GM04503 (cell line): Measurements from ENCODE around the gene THUMPD2.

ENCODE experiments used
- DNase-seq: peaks from one replicate; pipeline ENCODE4 v3.0.0-alpha.2; 2012; ENCODE audit warnings: low read depth

Gene THUMPD2

DNA sequence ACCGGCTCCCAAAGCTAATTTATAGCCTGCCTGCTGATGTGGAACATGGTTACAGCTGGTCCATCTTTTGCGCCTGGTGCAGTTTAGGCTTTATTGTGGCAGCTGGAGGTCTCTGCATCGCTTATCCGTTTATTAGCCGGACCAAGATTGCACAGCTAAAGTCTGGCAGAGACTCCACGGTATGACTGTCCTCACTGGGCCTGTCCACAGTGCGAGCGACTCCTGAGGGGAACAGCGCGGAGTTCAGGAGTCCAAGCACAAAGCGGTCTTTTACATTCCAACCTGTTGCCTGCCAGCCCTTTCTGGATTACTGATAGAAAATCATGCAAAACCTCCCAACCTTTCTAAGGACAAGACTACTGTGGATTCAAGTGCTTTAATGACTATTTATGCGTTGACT, 62.0 kb downstream of the THUMPD2 start:
- no peak for DNase-seq

DNA sequence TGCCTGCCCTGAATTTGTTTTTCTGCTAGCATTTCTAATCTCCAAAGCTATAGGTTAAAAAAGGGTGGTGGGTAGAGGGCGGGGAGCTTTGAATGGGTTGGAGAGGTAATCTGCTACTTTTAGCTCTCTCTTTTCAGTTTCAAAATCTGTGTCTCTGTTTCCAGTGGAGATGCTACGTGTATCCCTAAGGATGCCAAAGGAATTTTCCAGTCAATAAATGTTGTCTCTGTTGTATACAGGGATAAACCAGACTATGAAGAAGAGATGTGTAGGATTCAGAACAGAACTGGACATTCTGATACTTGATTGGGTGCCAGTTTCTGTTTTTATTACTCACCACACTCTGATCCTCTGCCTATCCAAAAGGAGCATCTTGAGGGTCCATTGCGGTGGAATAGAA, 63.2 kb downstream of the THUMPD2 start:
- DNase-seq, result no peak

DNA sequence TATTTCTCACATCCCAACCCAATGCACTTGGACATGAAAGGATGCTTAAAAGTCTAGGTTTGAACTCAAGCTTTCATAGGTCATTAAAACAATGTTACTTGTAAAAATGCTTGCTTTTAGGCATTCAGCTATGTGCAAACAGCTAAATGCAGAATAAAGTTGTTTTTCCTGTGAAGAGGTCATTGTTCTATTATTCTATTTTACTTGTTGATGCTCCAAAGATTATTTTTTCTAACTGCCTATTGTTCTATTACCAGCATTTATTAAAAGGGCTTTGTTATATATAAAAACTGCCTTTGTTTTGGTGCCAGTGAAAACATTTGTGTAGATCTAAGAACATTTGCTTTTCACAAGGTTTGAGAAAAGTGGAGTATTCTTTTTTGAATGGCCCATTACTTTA, 64.0 kb downstream of the THUMPD2 start:
- no peak for DNase-seq

DNA sequence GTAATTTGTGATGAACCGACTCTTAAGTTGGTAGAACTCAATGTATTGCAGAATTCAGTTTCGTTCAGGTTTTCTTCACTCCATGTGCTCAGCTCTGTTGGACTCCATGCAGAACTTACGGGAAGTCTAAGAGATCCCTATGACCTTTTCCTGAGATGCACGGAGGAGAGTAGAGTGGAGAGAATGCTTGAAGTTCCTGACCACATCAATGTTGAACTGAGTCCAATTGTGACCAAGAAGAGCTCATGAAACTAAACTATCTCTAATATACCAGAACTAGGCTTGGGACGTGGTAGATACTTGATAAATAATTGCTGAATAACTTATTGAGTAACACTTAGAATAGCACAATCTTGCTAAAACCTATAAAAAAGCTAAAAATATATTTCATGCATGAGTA, 66.1 kb downstream of the THUMPD2 start:
- no peak for DNase-seq

DNA sequence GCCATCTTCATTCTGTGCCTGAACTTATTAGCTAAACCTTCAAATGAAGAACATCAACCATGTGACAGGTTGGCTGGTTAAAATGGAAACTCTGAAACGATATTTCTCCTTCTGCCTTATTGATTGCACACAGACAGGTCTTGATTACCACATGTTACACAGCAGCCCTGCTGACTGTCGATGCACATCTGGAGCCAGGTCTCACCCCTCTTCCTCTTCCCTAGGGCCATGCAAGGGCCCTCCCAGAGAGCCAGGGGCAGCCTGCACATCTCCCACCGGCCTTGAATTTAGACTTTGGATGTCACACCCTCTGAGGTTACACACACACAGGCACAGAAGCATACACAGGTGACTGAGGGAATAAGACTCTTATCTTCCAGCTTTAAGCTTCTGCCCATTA, 68.3 kb downstream of the THUMPD2 start:
- no peak for DNase-seq

DNA sequence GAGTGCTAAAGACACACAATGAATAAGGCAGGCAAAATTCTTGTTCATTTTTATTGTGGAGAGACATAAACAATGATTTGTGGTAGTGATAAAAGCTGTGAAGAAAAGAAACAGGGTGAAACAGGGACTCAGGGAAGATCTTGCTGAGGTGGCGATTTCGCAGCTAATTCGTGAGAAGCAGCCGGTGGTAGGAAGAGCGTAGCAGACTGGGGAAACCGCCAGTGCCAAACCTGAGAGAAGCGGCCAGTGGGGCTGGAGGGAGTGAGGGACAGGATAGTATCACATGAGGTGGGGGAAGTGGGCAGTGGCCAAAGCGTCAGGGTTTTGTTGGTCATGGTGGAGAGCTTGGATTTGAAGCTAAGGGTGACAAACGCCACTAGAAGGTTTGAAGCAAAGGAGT, 71.1 kb downstream of the THUMPD2 start:
- no peak for DNase-seq

DNA sequence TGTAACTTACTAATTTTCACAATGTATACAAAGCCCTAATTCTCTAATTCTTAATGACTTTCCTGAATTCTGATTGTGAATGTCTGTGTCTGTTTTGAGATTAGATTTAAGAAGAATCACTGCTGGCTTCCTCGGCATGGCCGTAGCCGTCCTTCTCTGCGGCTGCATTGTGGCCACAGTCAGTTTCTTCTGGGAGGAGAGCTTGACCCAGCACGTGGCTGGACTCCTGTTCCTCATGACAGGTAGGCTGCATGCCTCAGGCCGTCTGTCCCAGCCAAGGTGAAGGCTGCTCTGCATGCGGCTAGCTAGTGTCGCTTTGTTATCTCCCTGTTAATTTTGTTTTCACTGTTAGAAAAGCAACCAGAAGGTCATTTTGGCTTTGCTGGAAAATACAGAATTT, 72.1 kb downstream of the THUMPD2 start:
- DNase-seq, result no peak

DNA sequence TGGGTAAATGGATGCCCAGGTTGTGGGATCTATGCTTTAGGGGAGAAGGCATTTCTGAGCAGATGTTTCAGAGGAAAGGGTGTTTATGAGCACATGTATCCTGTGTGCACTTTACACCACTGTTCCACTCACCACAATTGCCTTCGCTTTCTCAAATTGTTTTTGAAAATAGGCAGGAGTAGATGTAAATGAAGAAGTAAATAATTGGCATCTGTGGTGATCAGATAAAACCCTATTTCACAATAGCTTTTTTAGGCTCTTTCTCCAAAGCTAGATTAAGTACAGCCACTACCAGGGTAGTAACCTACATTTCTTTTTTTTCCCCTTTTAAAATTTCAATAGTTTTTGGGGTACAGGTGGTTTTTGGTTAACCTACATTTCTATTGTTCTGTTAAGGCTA, 72.7 kb downstream of the THUMPD2 start:
- no peak for DNase-seq

DNA sequence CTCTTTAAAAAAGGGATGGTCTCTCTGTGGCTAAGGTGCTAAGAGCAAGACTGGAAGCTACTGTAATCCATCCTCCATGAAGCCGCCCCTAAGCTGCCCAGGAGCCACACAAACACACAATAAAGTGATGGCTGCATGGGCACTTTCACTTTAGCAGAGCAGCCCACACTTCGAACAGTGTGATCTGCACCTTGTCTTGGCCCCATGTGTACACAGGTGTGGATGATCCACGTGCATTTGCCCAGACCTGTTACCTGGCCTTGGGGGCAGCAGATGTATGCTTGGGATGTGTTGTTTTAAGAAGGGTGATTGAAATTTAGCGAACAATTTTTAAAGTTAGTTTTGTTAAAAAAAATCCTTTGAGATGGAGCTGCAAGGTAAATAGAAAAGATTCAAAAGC, 73.4 kb downstream of the THUMPD2 start:
- DNase-seq, result no peak

DNA sequence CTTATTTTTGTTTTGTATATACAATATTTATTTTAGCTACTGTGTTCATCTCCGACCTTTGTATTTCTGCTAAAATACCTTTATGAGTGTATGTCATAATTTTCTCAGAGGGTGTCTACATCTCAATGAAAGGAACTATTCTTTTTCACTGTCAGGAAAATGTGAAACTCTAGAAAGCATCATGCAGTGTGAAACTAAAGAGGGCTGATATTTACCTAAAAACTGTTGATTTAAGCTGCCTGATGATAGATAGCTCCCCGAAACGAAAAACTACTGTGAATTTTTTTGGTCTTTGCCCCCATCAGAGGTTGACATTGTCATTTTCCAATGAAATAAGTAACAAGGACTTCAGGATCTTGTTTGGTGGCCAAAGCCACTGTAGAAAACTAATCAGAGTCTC, 74.5 kb downstream of the THUMPD2 start:
- no peak for DNase-seq

DNA sequence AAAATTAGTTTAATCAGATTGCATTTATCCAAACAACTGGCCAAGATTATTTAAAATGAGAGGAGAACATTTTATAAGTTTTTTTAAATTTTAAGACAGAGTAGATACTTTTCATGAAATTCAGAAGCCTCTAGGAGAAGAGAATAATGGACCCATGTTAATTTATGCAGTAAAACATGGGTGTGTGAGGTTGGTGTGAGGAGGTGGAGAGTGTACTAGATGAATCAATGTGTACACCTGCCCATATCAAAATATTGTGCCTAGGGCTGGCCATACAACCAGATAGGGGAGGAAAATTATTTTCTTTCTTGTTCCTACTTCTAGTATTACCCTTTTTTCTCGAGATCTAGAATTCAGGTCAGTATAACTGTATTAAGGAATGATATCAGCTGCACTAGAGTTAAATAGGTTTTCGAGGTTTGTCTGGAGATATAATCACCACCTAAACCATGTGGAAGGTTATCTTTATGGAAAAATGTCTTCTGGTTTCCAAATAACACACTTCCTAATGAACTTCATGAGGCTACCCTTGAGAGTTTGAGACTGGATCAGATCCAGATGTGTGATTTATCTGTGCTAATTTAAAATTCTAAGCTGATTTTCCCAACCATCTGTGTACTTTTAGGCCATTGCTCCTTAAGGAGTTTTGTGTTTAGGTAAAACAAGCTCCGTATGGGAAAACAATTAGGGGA, 75.7 kb downstream of the THUMPD2 start:
- no peak for DNase-seq

DNA sequence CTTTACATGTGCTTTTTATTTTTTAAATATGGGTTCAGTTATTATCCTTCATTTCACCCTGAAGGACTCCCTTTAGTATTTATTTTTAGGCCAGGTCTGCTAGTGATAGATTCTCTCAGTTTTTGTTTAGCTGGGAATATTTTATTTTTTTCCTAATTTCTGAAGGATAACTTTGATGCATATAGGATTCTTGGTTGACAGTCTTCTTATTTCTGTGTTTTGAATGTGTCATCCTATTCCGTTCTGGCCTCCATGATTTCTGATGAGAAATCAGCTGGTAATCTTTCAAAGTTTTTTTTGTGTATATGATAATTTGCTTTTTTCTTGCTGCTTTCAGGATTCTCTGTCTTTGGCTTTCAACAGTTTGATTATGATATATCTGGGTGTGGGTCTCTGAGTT, 77.9 kb downstream of the THUMPD2 start:
- no peak for DNase-seq

DNA sequence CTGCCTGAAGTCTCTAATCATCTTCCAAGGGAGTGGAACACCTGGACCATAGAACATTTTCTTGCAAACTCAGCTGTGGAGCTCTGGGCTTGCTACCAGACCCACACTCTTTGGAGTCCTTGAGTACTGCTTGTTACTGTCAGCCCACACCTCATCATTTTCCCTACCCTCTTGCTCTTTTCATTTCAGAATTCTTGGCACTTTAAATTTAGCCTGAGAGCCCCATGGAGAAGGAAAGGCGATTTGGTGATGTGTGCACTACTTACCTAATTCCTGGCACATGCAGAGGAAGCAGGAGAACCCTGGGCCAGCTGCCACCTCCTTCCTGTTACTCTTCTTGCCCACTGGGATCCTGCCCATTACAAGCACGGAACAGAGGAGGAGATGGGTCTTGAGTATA, 81.6 kb downstream of the THUMPD2 start:
- DNase-seq, result no peak

DNA sequence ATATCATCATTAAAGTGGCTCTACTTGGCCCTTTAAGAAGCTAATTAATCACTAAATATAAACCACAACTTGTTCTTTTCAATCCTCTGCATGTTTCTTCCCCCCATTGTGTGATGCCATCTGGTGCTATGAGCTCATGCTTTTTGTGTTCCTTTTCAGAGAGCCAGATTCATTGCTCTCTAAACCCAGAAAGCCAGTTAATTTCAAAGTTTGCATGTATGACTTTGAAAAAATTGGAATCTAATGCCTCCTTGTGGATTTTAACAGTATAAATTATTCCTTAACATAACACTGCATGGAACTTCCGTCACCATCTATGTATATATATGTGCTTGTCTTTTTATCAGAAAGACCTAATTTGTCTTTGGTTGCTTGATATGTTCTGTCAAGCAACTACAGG, 82.2 kb downstream of the THUMPD2 start:
- DNase-seq, result peak; percentile 29

DNA sequence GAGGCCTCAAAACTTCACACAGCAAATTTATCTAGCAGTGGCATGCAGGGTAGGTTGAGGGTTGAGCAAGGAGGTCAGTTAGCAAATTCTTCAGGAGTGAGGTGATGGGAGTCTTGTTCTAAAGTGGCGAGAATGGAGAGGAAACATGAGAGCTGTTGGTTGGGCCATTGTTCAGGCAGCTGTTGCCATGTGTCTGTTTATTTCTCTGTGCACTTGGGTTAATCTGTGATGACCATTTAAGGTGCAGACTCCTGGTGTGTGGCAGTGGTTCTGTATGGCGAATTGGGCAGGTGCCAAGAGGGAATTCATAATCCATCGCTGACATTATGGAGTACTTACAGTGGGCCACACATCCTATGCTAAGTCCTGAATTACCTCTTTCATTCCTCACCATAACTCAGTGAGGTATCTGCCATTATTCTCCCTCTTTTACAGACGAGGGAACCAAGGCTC, 82.9 kb downstream of the THUMPD2 start:
- DNase-seq, result peak; percentile 75

DNA sequence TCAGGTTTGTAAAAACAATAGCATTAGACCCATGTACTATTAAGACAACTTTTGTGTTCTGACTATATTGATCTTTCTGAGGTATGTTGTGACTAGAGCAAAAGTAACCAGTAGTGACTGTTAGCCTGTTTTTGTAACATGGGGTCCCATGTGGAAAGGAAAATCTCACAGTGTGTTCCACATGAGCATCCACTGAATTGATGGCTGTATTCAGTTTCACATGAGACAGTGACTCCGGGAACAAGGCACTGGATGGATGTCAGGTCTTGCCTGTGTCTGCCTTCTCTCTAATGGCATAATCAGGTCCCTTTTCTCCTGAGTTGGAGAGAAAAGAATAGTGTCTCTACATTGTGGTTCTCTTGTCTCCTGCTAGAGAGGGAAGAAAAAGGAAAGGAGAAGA, 85.8 kb downstream of the THUMPD2 start:
- no peak for DNase-seq

DNA sequence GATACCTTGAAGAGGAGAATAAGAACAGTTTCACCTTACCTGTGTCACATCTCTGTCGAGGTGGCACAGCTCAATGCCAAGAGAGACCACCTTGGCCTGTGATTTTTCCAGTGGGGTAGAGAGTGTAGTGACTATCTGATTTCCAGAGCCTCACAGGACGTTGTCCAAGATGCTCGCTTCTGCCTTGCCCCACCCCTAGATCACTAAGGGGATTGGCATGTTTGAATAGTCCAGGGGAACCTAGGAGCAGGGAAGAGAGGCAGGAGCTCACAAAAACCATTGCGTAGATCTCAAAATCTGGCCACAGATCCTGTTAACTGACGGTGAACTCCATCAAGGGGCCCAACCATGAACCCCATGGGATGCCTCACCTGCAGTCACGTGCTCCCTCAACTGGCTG, 89.2 kb downstream of the THUMPD2 start:
- DNase-seq, result no peak

DNA sequence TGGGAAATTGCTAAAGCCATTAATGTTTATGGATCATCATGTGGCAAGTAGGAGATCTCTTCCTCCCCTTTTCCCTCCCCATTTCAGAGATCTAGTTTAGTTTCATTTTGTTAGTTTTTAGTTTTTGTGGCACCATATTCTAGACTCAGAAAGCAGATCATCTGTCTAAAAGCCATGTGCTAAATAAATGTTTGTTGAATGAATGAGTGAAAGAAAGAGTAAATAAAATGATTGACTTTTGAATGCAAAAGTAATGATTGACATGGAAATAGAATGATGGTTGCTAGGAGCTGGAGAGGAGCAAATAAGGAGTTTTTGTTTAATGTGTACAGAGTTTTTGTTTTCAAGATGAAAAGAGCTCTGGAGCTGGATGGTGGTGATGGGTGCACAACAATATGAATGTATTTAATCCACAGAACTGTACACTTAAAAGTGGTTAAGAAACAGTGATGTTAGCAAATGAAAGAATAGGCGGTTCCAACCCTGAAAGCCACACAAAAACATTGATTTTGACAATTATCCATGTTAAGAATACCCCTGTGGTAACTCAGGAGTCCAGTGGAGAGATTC, 89.7 kb downstream of the THUMPD2 start:
- no peak for DNase-seq

DNA sequence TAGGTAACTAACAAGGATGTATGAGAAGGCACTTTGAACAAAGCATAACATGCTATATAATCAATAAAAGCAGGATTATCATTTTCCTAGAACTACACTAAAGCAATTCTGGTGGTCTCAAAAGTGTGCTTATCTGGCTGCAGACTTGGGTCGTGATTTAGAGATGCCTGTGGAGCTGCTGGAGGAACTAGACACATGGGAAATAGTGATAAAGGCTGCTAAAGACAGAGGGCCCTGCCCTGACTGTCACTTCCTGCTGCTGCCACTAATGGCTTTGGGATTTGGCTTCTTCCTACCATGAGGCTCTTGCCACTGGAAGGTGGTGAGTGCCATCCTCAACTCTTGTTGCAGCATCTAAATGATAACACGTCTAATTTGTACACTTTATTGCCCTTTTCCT, 90.9 kb downstream of the THUMPD2 start:
- no peak for DNase-seq

DNA sequence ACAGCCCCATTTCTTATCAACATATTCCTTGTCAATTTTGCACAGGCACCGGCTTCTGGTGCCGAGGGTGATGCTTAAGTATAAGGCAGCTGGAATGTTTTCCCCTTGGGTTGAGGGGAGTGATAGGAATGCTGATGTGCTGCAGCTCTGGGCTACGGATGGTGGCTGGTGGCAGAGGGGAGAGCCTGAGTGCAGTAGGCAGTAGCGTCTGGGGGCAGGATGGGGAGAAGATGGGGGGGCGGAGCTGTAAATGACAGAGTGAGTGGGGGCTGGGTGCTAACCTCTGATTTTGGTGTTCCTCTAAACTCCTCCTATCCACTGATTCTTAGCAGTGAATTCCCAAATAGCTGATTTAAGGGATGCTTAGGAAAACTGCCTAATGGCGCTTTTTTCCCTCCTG, 92.6 kb downstream of the THUMPD2 start:
- DNase-seq, result no peak
